AG04450 (cell line): ENCODE data around the gene CRTC3. TPM values are rescaled to one million over a fixed set of nuclear protein-coding genes. Genes with fewer than 3 reads are reported as not detected.

Experiments used
- CTCF ChIA-PET: fragments of 300-600, 350-600 bp; formaldehyde crosslinking; extraction: SDS; loops from one replicate; lab custom pipeline; 2022; ENCODE audit warnings: antibody characterized with exemption, inconsistent platforms; lab: Charles Lee
- POLR2A ChIA-PET: fragments of 350-600 bp; formaldehyde crosslinking; extraction: SDS; loops from one replicate; lab custom pipeline; 2021; ENCODE audit warnings: antibody characterized with exemption, inconsistent platforms; lab: Yijun Ruan, JAX
- DNase-seq: peaks from one replicate; pipeline ENCODE4 v3.0.0-alpha.2; 2011; ENCODE audit warnings: low read depth, low spot score
- H3K27ac ChIP-seq: one replicate; pipeline ENCODE4 v1.5.1; 2012; ENCODE audit warnings: low read depth, low read length, control low read depth
- H3K27me3 ChIP-seq: one replicate; pipeline ENCODE4 v1.6.0; 2012; ENCODE audit warnings: low read length; ENCODE audit not compliant: control insufficient read depth, insufficient read depth
- H3K4me3 ChIP-seq: 2 replicates; pipeline ENCODE4 v1.5.1; 2011; ENCODE audit warnings: mild to moderate bottlenecking, low read depth, low read length, control low read depth
- H3K9me3 ChIP-seq: 2 replicates; pipeline ENCODE4 v1.5.1; 2012; ENCODE audit warnings: low read length; ENCODE audit not compliant: control insufficient read depth, insufficient read depth
- CTCF ChIP-seq: IDR thresholded peaks from 2 replicates; pipeline ENCODE4 v1.5.1; 2011; ENCODE audit warnings: low read depth, low read length, control low read depth, inconsistent platforms
- polyA plus RNA-seq: library from polyadenylated mRNA; depleted of rRNA; stranded (reverse); fragments of >200 nt; gene quantifications from 2 replicates; pipeline ENCODE4 v1.2.3, GENCODE V29; 2011

CRTC3 gene
- polyA plus RNA-seq, 1 experiment, result 23.1 TPM

- ChIA-PET CTCF (interaction anchor here (0.6 to 0.7 kb wide), 2 partner anchors 17 to 346 kb away, joined by 3 read pairs; no protein-coding TSS in a partner anchor), POLR2A (no interaction called here)
- Histone ChIP-seq H3K27me3 (no peaks in the 10 kb centered on the region), H3K4me3 (no peak overlapping the region), H3K27ac (no peak overlapping the region), H3K9me3 (no peaks in the 10 kb centered on the region)
- no peak for TF ChIP-seq CTCF
- DNase-seq, result no peak
Observed at GRCh38 chr15:90586948-90587347, 57.2 kb downstream of the CRTC3 start.

- no peak overlapping the region for H3K27ac ChIP-seq
- H3K9me3 ChIP-seq, result no peaks in the 10 kb centered on the region
- no peaks in the 10 kb centered on the region for H3K27me3 ChIP-seq
- H3K4me3 ChIP-seq, result no peak overlapping the region
- no peak for TF ChIP-seq CTCF
- ChIA-PET POLR2A (no interaction called here), CTCF (no interaction called here)
- DNase-seq, result peak; percentile 18
Observed at GRCh38 chr15:90588427-90588826, 58.7 kb downstream of the CRTC3 start.

- DNase-seq, result no peak
Observed at GRCh38 chr15:90591524-90591923, 61.8 kb downstream of the CRTC3 start.

GRCh38 chr15:90592131-90592881 lies 62.6 kb downstream of the CRTC3 start:
- Histone ChIP-seq H3K4me3 (no peak overlapping the region), H3K27me3 (no peaks in the 10 kb centered on the region), H3K9me3 (no peaks in the 10 kb centered on the region), H3K27ac (peak overlapping the region; percentile 65)
- ChIA-PET POLR2A (interaction anchor here (0.7 to 0.9 kb wide), 2 partner anchors 32 to 62 kb away, joined by 5 read pairs; no protein-coding TSS in a partner anchor), CTCF (interaction anchor here (0.8 kb wide), 1 partner anchor 21 kb away, joined by 3 read pairs; no protein-coding TSS in a partner anchor)
- TF ChIP-seq CTCF, result no peak
- peak; percentile 64 for DNase-seq

More at GRCh38 chr15:90591524-90591923, 61.8 kb downstream of the CRTC3 start:
- Histone ChIP-seq H3K27me3 (no peaks in the 10 kb centered on the region), H3K27ac (peak overlapping the region; percentile 55), H3K9me3 (no peaks in the 10 kb centered on the region), H3K4me3 (no peak overlapping the region)
- CTCF ChIA-PET, result interaction anchor here (0.8 kb wide), 1 partner anchor 22 kb away, joined by 3 read pairs; no protein-coding TSS in a partner anchor
- no peak for TF ChIP-seq CTCF
- POLR2A ChIA-PET, result interaction anchor here (0.7 to 0.9 kb wide), 2 partner anchors 31 to 61 kb away, joined by 5 read pairs; no protein-coding TSS in a partner anchor
